GM19025 (cell line): ENCODE data around the gene FRMPD4.
A peak's percentile ranks its signal among the peaks of the same experiment; 100 is the strongest.

ENCODE experiments used
- ATAC-seq: cut with Tn5 transposase; IDR thresholded peaks from one replicate; pipeline ENCODE4 v1.9.1; 2021; ENCODE audit warnings: mild to moderate bottlenecking, low read depth, moderate library complexity; ENCODE audit not compliant: unreplicated experiment

FRMPD4 gene

GRCh38 chrX:12711435-12712040 lies 573.3 kb downstream of the FRMPD4 start:
- ATAC-seq, result no peak

DNA sequence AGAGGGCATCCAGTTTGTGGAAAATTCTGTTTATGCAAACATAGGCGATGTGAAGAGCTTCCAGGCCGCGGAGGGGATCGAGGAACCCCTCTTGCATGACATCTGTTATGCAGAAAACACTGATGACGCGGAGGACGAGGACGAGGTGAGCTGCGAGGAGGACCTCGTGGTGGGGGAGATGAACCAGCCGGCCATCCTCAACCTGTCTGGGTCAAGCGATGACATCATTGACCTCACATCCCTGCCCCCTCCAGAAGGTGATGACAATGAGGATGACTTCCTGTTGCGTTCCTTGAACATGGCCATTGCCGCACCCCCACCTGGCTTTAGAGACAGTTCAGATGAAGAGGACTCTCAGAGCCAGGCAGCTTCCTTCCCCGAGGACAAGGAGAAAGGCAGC lies 578.3 kb downstream of the FRMPD4 start:
- no peak for ATAC-seq

- no peak for ATAC-seq
Measured at GRCh38 chrX:12719837-12720236, 581.6 kb downstream of the FRMPD4 start.

DNA sequence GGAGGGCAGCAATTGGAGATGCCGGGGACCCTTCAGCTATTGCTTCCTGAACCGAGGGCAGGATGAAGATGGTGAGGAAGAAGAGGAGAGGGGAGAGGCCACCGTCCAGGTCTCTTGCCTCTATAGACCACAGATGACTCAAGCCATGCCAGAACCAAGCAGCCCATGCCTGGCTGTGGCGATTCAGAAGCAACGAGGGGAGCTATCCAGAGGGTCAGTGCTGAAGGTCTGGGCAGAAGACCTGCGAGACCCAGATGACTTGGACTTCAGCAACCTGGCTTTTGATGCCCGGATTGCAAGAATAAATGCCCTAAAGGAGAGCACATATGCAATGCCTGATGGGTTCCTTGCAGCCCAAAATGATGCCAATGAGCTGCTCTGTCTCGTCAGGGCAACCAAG lies 582.8 kb downstream of the FRMPD4 start:
- ATAC-seq, result no peak

GRCh38 chrX:12722314-12722713 lies 584.0 kb downstream of the FRMPD4 start:
- ATAC-seq, result no peak

- ATAC-seq, result no peak
Measured at GRCh38 chrX:12741416-12741815, 603.1 kb downstream of the FRMPD4 start.

DNA sequence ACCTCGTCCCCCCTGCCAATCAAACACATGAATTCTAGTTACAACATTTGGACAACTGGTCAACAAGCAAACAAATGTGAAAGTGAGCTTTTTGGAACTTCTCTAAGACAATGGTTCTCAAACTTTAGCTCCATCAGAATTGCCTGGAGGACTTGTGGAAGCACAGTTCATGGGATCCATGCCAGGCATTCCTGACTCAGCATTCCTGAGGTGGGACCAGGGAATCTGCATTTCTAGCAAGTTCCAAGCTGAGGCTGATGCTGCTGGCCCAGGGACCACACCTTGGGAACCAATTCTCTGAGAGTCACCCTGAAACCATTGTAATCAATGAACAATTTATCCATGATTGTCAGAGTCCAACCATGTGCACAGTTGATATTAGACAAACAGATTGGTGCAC lies 609.2 kb downstream of the FRMPD4 start:
- no peak for ATAC-seq

- ATAC-seq, result no peak
Measured at GRCh38 chrX:12751887-12752286, 613.6 kb downstream of the FRMPD4 start.

- ATAC-seq, result no peak
Measured at GRCh38 chrX:12753366-12753765, 615.1 kb downstream of the FRMPD4 start.

DNA sequence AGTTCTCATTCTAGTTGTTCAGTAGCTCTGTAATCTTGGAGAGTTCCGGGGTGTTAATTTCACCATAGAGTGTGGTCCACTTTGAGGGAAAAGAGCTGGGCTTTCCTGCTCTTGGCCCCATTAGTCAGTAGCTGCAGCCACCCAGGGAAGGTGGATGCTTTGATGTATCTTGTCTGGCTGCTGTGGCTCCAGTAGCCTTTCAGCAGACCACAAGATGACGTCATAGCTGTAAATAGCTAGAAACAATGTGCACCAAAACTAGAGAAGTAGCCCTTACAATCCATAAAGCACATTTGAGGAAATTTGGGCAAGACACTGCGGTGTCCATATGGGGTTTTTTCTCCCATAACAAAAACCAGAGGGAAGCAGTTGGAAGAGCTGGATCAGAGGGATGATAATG lies 620.0 kb downstream of the FRMPD4 start:
- no peak for ATAC-seq

GRCh38 chrX:12767856-12768255 lies 629.6 kb downstream of the FRMPD4 start:
- ATAC-seq, result no peak

- no peak for ATAC-seq
Measured at GRCh38 chrX:12768491-12768890, 630.2 kb downstream of the FRMPD4 start.

DNA sequence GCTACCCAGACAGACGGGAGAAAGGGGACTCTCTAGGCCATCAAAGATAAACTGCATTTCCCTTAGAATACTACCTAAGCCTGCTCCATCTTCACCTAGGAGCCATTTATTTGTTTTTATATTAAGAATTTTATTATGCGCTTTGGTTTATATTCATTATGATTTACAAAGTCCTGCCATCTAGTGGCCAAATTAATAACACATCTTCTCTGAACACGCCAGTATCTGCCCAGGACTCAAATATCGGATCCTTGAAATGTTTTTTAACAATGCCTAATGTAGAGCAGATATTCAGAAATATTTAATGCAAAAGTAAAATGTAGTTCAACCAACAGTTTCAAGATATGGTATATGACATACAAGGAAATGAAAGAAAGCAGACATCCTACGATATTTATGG lies 632.2 kb downstream of the FRMPD4 start:
- no peak for ATAC-seq

DNA sequence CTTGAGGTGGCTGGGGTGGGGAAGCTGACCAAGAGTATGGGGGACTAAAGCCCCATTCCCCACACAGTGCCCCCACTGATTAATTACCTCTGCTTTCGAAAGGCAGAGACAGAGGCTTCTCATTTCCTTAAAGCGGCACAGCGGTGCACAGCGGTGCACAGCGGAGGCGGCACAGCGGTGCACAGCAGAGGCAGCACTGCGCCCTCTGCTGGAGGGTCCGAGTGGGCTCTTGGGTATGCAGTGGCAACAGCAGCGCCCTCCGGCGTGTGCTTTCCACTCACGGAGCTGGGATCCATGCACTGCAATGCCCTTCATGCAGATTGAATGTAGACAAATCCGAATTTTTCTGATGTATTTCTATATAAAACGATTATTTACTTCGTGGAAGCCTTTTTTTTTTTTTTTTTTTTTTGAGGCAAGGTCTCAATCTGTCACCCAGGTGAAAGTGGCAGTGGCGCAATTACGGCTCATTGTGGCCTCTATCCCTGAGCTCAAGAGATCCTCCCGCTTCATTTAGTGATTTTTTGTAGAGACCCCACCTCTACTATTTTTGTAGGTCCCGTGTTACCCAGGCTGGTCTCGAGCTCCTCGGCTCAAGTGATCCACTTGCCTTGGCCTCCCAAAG lies 633.3 kb downstream of the FRMPD4 start:
- ATAC-seq, result peak; percentile 57
